RWPE1 (cell line): ENCODE results near the gene SDK2.

ENCODE experiments used
- CTCF ChIA-PET: fragments of 350-600 bp; sonication (Branson Sonifier 250); formaldehyde crosslinking; extraction: SDS; loops from one replicate; lab custom pipeline; 2021; lab: Yijun Ruan, JAX
- POLR2A ChIA-PET: fragments of 400-600 bp; formaldehyde crosslinking; extraction: SDS; loops from one replicate; lab custom pipeline; 2020; ENCODE audit warnings: antibody characterized with exemption; ENCODE audit not compliant: low non-redundant PET; lab: Yijun Ruan, JAX
- DNase-seq: peaks from one replicate; pipeline ENCODE4 v3.0.0; 2012; ENCODE audit warnings: low spot score
- H3K27ac ChIP-seq: fragments of 450-650 bp; 2 replicates; pipeline ENCODE4 v1.5.1; 2017
- CTCF ChIP-seq: fragments of 450-650 bp; conservative IDR thresholded peaks from 2 replicates; pipeline ENCODE4 v1.5.1; 2017; ENCODE audit warnings: low read depth, mild to moderate bottlenecking

The SDK2 gene

GRCh38 chr17:73591296-73592078 is 52.8 kb downstream of the SDK2 start:
- POLR2A ChIA-PET, result no interaction called here
- TF ChIP-seq CTCF, result no peak
- H3K27ac ChIP-seq, result no peak overlapping the region
- CTCF ChIA-PET, result interaction anchor here (0.6 kb wide), 1 partner anchor 67 kb away, joined by 5 read pairs; no protein-coding TSS in a partner anchor
- DNase-seq, result no peak

- DNase-seq, result no peak
- POLR2A ChIA-PET, result no interaction called here
- CTCF ChIA-PET, result no interaction called here
- H3K27ac ChIP-seq, result no peak overlapping the region
- no peak for TF ChIP-seq CTCF
Observed at GRCh38 chr17:73589363-73589980, 54.8 kb downstream of the SDK2 start.

- no peak for TF ChIP-seq CTCF
- H3K27ac ChIP-seq, result no peak overlapping the region
- POLR2A ChIA-PET, result interaction anchor here (0.6 kb wide), 1 partner anchor 52 kb away, joined by 6 read pairs; no protein-coding TSS in a partner anchor
- CTCF ChIA-PET, result interaction anchor here (0.6 kb wide), 1 partner anchor 161 kb away, joined by 3 read pairs; no protein-coding TSS in a partner anchor
- DNase-seq, result no peak
Observed at GRCh38 chr17:73588891-73589290, 55.4 kb downstream of the SDK2 start.

- CTCF ChIA-PET, result interaction anchor here (0.6 kb wide), 1 partner anchor 161 kb away, joined by 3 read pairs; no protein-coding TSS in a partner anchor
- POLR2A ChIA-PET, result interaction anchor here (0.6 kb wide), 1 partner anchor 53 kb away, joined by 6 read pairs; no protein-coding TSS in a partner anchor
- no peak overlapping the region for H3K27ac ChIP-seq
- no peak for DNase-seq
- TF ChIP-seq CTCF, result no peak
Observed at GRCh38 chr17:73588301-73588846, 55.9 kb downstream of the SDK2 start.

- no peak overlapping the region for H3K27ac ChIP-seq
Observed at GRCh38 chr17:73586921-73587602, 57.2 kb downstream of the SDK2 start.

More at GRCh38 chr17:73586921-73587602, 57.2 kb downstream of the SDK2 start:
- DNase-seq, result no peak
- POLR2A ChIA-PET, result interaction anchor here (0.5 kb wide), 1 partner anchor 9 kb away, joined by 9 read pairs; no protein-coding TSS in a partner anchor
- no peak for TF ChIP-seq CTCF
- CTCF ChIA-PET, result interaction anchor here (0.7 to 1.0 kb wide), 2 partner anchors 140 to 157 kb away, joined by 3 read pairs; no protein-coding TSS in a partner anchor
